GM19328 (cell line): ENCODE results near the gene SPATA46.
"Not testable (repeated sequence)": the region's sequence is repeated elsewhere in the genome, so short reads cannot be mapped to it uniquely, and the experiment has no call there.

Experiments used
- ATAC-seq: cut with Tn5 transposase; IDR thresholded peaks from one replicate; pipeline ENCODE4 v1.9.1; 2021; ENCODE audit warnings: mild to moderate bottlenecking, moderate library complexity; ENCODE audit not compliant: unreplicated experiment

Gene SPATA46, protein sequence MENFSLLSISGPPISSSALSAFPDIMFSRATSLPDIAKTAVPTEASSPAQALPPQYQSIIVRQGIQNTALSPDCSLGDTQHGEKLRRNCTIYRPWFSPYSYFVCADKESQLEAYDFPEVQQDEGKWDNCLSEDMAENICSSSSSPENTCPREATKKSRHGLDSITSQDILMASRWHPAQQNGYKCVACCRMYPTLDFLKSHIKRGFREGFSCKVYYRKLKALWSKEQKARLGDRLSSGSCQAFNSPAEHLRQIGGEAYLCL

DNA sequence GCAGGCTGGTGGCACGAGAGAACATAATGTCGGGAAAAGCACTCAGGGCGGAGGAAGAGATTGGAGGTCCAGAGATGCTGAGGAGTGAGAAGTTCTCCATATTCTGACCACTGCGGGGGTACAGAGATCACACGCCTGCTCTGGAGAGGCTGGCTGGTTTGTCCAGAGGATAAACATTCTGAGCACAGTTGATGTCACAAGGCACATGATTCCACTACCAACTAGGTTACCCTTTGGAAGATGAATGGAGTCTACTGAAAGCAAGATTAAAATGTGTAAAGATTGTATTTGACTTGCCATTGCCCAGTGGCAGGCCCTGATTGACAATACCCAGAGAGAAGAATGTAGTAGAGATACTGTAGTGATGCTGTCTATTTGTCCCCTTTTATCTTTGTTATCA lies at the start of gene SPATA46:
Gene SPATA46, minus strand, starts transcription at position 164 of the 400 bp plus-strand sequence. Its CDS starts 64 bp downstream, at position 100.
- ATAC-seq, result no peak

DNA sequence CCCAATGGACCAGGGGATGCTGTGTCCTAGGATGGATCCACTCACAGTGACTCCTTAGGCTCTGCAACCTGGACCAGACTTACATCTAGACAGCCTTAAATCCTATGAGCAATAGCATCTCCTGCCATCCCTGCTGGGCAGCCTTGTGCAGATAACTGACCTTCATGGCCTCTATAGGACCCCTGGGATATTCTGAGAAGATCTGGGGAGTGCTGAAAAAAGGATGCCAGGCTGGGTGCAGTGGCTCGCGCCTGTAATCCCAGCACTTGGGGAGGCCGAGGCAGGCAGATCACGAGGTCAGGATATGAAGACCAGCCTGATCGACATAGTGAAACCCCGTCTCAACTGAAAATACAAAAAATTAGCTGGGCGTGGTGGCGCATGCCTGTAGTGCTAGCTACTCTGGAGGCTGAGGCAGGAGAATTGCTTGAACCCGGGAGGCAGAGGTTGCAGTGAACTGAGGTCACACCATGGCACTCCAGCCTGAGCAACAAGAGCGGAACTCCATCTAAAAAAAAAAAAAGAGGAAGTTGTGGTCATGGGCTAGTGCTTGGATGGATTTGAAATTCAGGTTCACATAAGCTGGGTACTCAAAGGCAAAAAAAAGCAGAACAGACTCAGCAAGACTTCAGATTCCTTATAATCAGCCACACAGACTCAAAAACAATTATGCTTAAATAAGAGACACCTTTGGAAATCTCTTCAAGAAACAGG lies 46.2 kb upstream of the SPATA46 start:
- ATAC-seq, result no peak

DNA sequence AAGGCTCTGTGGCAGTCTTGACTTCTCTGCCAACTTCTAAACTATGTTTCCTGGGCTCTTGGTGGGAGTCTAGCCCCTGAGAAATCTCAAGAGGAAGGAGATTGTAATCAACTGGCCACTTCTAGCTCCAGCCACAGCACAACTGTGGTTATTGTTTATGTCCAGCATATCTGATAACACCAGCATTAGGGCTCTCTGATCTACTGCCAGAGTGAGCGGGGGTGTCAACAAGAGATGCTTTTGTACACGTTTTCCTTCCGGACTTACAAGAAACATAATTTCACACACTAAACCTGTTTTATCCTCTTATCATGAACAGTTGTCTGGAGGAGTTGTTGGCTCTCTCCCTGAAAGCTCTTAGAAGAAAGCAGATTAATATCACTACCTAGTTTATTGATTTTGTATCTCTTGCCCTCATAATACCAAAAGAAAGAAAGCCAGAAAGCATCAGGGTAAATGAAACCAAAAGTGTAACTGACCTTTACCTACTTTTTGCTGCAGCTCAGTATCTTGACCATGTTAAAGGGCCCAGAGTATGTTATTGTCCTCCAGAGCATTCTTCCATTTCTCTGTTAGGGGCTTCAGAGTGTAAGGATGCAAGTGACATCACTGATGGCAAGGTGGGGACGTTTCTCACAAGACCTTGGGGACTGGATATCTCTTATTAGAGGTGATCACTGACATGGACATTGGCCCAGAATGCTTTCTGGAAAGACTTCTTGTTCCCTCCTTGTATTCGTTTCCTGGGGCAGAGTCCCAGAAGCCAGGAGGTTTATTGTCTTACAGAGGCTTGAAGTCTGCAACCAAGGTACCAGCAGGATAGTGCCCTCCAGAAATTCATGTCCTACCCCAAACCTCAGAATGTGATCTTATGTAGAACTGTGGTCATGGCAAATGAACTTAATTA lies 44.9 kb upstream of the SPATA46 start:
- no peak for ATAC-seq

DNA sequence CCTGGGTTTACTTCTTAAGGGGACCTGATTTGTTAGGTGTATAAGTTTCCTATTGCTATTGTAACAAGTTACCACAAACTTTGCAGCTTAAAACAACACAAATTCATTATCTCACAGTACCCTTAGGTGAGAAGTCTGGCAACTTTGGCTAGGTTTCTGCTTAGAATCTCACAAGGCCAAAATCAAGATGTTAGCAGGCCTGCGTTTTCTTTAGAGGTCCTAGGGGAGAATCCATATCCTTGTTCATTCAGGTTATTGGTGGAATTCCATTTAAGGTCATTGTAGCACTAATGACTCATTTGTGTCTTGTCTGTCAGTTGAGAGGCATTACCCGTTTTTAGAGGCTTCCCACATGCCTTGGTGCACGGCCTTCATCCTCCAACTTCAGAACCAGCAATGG lies 43.5 kb upstream of the SPATA46 start:
- no peak for ATAC-seq

DNA sequence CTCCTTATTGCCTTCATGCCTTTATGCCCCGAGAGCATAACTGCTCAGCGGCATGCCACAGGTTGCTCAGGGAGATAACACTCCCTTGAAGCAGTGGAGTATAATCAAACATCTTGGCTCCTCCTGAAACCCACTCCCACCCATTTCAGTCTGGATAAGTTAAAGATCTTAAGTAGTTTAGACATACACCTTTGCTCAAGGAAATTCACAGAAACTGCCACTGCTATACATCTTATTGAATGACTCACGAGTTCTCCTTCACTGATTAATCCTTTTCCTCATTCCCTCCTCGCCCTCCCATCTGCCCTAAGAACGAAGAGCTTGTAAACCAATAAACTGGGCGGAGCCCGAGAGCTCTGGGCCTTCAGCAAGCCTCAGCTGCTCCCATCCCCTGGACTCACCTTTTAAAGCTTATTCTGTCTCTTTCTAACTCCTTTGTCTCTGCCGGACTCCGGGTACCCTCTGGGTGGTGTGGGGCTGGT lies 42.8 kb upstream of the SPATA46 start:
- not testable (repeated sequence) for ATAC-seq

DNA sequence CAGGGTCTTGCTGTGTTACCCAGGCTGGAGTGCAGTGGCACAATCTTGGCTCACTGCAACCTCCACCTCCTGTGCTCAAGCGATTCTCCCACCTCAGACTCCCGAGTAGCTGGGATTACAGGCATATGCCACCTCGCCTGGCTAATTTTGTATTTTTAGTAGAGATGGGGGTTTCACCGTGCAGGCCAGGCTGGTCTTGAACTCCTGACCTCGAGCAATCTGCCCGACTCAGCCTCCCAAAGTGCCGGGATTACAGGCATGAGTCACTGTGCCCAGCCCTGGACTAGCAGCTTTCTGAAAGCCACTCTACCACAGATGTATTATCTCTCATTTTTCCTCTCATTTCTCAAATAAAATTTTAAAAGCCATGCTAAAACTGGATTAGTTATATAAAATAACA lies 41.9 kb upstream of the SPATA46 start:
- ATAC-seq, result not testable (repeated sequence)

DNA sequence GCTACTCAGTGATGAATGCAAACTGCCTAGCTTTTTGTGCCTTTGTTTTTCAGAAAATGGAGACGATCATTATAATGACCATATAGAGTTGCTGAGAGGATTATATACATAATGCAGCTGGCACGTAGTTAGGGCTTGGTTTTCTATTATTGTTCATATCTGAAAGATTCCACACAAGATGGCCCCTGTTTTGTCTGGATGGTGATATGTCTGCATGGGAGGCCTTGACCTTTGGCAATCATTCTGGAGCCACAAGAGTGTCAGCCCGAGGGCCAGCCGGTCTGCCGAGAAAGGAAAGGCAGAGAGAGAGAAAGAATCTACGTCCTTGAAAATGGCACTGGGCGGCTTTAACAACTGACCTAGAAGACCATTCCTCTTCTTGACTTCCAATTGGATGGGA lies 41.0 kb upstream of the SPATA46 start:
- no peak for ATAC-seq

DNA sequence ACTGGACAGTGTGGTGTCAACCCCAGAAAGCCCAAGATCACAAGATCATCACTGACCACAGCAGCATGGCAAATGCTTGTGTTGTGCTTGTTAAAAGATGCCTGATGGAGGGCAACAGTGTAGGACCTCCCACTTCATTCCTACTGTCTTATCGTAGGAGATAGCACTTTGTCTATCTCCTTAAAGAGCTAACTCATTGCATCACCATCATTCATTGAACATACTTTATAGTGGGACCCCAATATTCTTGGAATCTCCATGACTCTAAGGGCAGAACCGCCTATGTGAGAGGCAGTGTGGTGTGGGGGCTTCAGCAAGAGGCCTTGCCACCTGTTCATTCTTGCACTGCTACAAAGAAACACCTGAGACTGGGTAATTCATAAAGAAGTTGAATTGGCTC lies 40.3 kb upstream of the SPATA46 start:
- ATAC-seq, result no peak

DNA sequence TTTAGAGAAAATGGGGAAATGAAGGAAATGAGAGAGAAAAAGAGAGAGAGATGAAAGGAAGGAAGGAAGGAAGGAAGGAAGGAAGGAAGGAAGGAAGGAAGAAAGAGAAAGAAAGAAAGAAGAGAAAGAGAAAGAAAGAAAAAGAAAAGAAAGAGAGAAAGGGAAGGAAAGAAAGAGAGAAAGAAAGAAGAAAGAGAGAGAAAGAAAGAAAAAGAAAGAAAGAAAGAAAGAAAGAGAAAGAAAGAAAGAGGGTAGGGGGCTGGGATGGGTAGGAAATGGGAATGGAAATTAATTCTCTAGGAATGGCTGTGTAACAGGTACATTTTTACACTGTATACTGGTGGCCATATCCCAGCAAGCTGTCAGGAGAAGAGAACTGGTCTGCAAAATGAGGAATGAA lies 39.6 kb upstream of the SPATA46 start:
- no peak for ATAC-seq

DNA sequence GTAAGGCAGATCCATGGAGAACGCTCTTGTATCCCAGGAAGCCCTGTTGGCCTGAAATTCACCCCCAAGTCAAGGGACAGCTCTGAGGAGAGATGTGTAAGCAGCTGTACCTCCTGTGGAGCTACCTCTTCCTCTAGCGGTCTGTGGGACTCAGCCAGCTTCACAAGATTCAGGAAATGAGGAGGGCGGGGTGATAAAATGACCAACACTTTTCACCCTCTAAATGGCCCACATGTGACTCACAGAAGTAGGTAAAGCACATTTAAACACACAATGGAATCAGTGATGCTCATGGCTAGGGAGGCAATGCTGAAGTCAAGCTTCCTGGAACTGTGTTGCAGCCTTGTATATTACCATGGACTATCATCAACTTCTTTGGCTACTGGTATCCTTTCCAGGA lies 35.3 kb upstream of the SPATA46 start, which contains the start of gene SH2D1B:
Gene SH2D1B, minus strand, starts transcription at position 135 of the 400 bp plus-strand sequence. Its CDS starts 120 bp downstream, at position 15.
- no peak for ATAC-seq

DNA sequence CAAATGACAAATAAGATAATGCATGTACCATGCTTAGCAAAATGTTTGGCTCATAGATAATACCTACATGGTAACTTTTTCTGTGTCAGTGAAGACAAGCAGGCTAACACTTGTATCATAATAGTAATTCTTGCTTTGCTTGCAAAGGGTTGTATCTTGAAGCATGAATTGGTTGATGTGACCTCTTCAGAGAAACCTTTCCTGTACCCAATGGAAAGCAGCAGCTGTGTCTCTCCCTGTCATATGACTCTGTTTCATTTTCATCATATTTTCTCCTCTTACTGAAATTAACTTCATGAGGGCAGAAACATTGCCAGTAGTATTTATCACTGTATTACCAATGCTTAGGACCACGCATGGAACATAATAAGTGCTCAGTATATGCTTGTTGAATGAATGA lies 30.9 kb upstream of the SPATA46 start:
- ATAC-seq, result no peak

DNA sequence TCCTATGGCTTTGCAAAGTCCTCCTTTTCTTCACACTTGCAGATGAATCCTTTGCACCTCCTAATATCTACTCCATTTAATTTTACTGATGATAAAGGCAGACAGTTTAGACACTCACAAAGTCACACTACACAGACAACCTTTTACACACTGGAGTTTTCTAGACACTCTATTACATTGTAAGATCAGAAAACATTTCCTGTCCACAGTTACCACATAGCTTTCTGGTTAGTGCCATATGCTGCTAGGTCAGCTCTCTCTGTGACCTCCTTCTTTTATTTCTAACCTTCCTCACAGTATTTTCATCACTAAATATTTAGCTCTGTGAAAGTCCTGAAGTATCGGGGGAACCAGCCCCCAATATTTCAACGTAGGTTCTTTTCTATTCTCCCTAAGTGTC lies 30.2 kb upstream of the SPATA46 start:
- ATAC-seq, result no peak

DNA sequence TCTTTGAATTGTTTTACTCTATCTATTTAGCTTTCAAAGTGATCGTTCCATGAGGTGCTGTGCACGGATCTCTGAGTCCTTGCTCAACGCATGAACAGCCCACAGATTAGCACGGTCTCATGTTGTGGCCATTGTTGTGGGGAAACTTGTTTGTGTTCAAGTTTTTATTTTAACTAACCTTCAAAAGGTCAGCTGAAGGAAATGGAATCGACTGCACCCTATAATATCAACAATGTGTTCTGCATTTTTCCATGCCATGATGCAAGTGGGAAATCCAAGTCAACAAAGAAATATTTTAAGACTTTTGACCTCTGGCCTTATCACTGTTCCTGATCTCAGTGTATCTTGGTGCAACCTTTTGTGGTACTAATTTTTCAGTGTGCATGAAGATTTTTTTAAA lies 29.1 kb upstream of the SPATA46 start:
- no peak for ATAC-seq

DNA sequence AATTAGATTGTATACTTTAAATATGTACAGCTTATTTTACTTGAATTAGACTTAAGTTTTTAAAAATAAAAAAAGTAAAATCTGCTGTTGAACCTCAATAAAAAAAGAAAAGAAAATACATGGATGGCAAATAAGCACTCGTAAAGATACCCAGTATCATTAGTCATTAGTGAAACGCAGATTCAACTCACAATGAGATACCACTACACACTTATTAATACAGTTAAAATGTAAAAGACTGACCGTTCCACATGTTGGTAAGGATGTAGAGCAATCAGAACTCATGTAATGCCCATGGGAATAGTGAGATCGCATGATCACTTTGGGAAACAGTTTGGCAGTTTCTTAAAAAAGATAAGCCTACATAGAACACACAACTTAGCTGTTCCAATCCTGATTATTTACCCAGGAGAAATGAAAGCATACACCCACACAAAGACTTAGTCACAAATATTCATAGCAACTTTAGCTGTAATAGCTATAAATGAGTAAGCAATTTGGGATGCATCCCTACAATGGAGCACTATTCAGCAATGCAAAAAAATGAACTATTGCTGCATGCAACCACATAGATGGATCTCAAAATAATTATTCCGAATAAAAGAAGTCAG lies 28.0 kb upstream of the SPATA46 start:
- ATAC-seq, result no peak

DNA sequence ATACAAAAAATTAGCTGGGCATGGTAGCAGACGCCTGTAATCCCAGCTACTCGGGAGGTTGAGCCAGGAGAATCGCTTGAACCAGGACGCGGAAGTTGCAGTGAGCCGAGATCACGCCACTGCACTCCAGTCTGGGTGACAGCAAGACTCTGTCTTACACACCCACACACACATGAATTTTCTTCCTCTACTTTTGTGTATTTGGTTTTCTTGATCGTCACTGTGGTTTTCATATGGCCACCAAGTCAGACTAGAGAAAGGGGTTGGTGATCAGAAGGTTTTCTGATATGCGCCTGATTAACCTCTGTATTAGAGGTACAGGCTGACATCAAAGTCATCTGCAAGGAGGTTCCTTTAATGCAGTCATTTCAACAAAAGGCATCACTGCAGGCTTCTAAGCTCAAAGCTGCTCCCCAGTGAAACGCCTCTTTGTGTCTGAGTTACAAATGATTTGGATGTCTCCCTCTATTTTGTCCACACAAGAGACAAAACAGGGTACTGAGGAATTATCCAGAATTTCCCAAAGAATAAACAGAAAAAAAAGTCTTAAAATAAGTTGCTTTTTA lies 24.2 kb upstream of the SPATA46 start:
- no peak for ATAC-seq

DNA sequence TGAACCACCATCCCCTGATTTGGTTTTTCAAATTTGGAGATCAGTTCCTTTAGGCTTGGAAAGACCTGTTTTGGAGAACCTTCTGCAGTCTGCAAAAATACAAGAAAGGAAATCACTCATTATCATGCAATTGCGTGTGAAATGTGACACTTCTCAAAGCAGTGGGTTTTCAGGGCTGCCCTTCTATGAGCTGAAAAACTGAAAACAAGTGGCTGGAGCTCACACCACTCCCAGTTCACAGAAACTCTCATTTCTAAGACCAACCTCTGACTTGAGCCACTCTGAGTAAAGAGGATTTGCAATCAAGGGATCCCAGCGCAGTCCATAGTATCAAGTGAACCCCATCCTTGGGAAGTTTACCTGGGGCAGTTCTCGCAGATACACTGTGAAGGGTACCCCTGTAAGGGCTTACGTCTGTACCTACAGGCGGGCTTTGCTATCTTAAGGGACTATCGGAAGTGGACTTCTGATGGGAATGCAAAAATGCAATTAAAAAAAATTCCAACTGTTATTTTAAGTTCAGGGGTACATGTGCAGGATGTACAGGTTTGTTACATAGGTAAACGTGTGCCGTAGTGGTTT lies 22.4 kb upstream of the SPATA46 start:
- ATAC-seq, result no peak

DNA sequence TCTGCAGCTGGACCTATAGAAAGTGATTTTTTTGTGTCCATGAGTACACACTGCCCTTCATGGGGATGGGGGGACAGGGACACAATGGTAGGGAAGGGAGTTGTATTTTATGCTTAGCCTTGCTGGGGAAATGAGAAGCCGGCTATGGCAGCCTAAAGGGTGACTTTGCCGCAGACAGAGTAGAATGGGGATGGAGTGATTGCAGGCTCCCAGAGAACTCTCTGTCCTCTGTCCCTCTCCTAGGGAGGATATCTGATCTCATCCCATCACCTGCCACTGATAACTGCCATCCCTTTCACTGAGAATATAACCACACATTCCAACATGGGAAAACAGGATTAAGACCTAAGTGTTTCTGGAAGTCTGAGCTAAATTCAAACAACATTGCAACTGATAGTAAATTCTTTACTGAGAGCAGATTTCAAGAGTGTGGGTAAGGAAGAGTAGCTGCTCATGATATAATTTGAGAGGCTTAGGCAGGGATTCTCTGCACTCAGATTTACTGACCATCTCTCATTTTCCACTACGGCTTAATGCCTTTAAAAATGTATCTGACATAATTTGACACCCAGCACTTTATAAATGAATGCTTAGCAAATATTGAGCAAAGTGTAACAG lies 21.4 kb upstream of the SPATA46 start:
- no peak for ATAC-seq

DNA sequence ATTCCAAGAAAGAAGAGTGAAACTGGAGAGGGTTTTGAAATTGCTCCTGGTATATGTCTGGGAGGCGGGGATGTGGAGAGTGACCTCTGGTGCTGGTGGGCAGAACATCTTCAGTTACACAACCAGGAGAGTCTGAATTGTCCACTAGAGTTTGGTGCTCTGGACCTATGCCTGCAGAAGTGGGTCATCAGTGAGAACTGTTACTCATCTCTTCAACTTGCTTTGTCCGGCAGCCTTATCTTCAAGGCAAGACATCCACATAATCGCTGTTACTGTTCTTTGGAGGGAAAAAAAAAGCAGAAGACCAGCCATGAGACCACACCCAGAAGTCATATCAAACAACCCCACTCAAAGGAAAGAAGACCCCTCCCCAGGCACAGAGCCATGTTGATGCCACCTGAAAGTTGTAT lies 20.4 kb upstream of the SPATA46 start:
- ATAC-seq, result no peak

DNA sequence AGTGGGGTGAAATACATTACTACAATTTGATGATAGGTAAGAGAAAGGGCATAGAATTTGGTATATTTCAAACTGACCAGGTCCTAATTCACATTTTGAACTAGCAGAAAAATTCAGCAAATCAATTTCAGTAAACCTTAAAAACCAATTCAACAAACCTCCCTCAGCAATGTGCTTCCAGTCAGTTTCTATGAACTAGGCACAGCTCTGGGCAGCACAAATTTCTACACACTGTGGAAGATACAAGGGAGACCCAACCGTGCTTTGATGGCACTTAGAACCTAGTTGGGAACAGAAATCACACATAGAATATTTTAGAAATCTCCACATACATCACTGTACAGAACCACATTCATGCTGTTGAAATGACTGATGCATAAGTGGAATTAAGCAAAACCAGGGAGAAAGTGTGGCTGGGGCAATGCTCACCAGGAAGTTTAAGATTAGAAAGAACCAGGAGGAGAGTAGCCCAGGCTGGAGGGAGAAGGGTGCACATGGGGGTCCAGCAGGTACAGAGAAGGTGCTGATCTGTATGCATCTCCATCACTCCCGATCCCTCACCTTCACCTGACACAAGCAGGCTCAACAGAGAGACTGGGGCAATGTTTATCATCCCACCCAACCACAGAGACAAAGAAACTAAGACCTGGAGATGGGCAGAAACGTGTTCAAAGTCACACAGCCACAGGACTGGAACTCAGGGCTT lies 19.7 kb upstream of the SPATA46 start:
- no peak for ATAC-seq
